Embryonic facial prominence (tissue), 1 donor: ENCODE results near the gene SSU72.

ENCODE experiments used
- DNase-seq: peaks from one replicate; pipeline ENCODE4 v3.0.0-alpha.2; 2016; ENCODE audit errors: extremely low spot score

Gene SSU72

GRCh38 chr1:1610796-1611195 is 36.1 kb upstream of the SSU72 start:
- DNase-seq = no peak

DNA sequence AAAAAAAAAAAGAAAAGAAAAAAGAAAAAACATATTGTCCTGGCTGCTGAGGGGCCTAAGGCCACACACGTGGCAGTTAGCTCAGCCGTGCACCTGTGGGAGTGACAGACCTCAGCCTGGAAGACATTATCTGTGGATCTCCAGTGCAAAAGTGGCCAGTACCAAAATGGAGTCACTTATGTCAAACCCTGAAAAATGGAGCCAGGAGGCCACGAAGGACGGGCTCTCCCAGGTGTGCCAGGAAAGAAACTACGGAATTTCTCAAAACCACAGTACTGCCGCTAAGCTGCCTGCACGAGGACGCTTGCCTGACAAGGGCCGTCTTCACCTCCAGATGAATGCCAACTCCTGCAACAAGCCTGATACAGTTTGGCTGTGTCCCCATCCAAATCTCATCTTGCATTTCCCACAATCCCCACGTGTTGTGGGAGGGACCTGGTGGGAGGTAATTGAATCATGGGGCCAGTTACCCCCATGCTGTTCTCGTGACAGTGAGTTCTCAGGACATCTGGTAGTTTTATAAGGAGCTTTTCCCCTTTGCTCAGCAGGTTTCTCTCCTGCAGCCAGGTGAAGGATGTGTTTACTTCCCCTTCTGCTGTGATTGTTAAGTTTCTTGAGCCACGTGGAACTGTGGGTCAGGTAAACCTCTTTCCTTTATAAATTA is 35.3 kb upstream of the SSU72 start:
- no peak for DNase-seq

DNA sequence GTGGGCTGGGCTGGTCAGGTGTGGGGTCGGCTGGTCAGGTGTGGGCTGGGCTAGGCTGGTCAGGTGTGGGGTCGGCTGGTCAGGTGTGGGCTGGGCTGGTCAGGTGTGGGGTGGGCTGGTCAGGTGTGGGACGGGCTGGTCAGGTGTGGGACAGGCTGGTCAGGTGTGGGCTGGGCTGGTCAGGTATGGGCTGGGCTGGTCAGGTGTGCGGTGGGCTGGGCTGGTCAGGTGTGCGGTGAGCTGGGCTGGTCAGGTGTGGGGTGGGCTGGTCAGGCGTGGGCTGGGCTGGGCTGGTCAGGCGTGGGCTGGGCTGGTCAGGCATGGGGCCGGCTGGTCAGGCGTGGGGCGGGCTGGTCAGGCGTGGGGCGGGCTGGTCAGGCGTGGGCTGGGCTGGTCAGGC is 31.6 kb upstream of the SSU72 start:
- DNase-seq = no peak

GRCh38 chr1:1605724-1606123 is 31.1 kb upstream of the SSU72 start:
- no peak for DNase-seq

GRCh38 chr1:1605034-1605591 is 30.4 kb upstream of the SSU72 start:
- DNase-seq = no peak

- DNase-seq = no peak
Measured at GRCh38 chr1:1604374-1605033, 29.8 kb upstream of the SSU72 start.

DNA sequence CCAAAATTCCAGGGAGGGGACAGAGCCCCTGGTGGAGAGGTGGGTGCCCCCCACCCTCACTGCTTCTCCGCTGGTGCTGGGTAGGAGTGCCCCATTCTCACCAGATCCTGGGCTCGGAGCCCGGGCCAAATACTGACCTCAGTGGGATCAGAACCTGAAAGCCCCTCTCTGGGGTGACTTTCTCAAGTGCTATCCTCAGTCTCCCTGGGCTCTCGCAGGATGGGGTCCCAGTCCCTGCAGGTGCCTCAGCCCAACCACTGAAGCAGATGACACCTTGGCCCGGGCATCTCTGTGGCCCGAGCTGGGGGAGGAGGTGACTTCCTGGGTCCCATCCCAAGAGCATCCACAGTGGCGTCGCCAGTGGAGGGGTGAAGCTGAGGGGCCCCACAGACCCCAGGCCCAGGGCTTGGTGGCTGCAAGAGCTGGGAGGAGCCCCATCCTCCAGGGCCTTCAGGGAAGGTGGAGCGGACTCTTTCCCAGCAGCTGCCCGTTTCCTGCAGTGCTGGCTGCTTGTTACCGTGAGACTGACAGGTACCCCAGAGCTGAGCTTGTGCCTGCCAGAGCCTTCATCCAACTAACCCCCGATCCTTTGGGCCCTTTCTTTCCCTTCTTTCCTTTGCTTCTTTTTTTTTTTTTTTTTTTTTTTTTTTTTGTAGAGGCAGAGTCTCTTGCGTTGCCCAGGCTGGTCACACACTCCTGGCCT is 29.2 kb upstream of the SSU72 start:
- no peak for DNase-seq

DNA sequence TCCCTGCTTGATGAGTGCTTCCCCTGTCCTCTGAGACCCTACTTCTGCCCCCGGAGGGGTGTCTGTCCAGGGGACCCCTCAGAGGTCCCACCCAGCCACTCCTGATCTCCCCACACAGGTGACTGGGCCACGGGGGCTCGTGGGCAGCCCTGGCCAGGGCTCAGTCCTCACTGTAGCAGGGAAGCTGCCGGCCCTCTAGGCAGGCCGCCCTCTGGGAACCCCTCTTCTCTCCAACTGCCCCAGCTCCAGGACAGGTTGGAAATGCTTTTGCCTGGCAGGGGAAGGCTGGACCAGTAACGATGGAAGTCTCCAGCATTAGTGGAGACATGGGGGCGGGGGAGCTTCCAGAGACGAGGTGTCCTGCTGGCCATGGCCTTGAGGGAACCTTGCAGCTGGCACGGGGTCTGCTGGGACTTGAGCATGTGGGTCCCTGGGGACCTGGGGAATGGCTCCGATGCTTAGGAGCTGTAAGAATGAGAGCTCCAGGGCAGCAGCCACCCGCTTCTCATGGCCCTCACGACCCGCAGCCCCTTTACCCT is 28.4 kb upstream of the SSU72 start:
- DNase-seq = no peak

GRCh38 chr1:1602304-1602967 is 27.8 kb upstream of the SSU72 start:
- no peak for DNase-seq

- DNase-seq = no peak
Measured at GRCh38 chr1:1601564-1602303, 27.1 kb upstream of the SSU72 start.

DNA sequence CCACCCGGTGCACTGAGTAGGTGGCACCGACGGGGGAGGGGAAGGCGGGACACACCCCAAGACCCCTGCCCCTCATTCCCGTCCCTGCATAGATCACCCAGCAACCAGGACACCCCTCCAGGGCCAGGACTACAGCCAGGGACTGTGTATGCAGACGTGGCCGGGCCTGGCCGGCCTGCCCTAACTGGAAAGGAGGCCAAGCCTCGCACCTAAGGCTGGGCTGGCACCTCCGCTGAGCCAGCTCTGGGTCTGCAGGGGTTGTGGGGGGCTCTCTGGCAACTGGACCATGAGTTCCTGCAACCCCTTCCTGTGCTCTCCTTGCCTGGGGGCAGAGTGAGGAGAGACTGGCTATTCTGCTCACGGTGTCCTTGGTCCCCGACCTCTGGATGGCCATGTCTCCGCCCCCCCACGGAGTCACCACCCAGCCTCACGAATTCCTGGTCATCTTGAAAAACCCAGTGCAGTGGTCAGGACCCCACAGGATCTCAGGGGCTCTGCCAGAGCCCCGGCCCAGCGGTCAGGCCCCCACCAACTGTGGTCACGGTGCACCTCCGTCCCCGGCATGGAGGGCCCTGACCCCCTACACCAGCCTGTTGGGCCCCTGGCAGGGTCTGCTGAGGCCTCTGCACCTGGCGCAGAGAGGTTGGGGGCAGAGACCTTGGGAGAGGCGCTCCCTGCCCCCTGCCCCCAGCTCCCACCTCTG is 26.3 kb upstream of the SSU72 start:
- DNase-seq = no peak

DNA sequence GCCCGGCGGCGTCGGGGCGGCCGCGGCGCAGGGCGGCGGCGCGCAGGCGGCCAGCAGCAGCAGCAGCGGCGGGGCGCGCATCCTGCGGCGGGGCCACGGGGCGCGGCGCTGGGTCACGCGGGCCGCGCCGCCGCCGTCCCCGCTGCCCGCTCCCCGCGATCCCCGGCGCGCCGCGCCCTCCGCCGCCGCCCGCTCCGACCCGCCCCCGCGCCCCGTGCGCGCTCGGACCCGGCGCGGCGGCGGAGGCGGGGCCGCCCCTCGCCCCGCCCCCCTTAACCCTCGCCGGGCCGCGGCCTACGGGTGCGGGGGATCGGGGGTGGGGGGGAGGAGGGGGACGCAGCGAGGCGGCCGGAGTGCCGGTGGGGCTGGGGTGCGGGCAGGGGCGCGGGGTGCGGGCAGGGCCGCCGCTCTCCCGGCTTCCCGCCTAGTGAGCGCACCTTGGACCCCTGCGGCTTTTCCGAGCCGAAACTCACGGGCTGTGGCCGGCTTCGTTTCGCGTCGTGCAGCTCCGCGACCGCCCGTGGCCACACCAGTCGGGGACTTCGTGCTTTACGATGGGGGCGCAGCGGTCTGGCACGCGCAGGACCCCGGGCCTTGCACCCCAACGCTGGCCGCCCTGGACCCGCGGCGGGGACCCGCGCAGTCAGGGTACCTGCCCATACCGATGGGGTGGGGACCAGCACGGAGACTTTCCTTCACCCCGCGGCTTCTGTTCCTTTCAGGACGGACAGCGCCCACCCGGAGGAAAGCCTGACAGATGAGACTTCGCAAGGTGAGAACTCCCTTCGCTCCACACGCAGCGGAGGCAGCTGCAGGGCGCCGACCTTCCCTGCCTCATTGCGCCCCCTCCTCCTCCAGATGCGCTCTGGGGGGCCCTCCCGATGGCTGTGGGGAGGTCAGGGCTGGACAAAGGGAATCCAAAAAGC is 25.5 kb upstream of the SSU72 start, which contains the start of gene FNDC10:
Gene FNDC10, minus strand, starts transcription at position 201 of the 926 bp plus-strand sequence. Its CDS starts 120 bp downstream, at position 81.
- no peak for DNase-seq

- no peak for DNase-seq
Measured at GRCh38 chr1:1599030-1599934, 24.6 kb upstream of the SSU72 start.

DNA sequence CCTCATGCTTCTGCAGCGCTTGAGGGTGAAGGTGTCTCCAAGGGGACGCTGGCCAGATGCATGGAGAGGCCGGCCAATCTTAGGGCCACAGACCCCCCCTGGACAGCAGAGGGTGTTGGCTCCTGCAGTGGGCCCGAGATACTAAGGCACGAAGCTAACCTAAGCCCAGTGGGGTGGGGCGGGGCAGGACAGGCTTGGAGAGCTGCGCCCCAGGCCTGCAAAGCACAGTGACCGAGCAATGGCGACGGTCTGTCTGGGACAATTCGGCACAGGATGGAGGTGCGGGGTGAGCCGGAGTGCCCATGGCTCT is 24.0 kb upstream of the SSU72 start:
- DNase-seq = no peak

DNA sequence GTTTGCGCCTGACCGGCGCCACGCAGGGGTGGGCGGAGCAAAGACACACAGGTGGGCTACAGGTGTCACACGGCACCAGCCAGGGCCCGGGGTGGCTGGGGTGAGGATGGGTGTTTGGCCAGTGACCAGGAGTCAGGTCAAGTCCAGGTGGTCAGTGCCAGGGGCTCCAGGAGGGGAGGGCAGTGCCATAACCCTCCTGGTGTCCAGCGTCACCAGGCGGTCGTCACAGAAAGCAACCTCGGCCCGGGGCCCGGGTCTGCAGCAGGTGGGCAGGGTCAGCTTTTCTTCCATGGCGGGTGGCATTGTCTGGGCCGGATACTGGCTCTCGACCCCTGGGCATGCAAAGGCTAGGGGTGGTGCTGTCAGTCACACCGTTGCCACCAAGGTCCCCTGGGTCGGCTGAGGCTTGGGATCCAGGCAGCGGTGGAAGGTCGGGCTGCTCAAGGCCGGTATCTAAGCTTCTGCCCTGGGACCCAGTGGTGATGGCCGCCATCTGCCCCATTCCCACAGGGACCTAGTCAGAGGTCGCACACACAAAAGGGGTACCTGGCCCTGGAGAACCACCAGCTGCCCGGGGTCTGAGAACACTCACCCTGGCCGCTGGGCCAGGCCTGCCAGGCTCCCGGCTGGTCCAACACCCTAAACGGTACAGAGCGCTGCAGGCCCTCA is 23.5 kb upstream of the SSU72 start:
- DNase-seq = no peak

GRCh38 chr1:1597275-1597930 is 22.7 kb upstream of the SSU72 start:
- DNase-seq = no peak

DNA sequence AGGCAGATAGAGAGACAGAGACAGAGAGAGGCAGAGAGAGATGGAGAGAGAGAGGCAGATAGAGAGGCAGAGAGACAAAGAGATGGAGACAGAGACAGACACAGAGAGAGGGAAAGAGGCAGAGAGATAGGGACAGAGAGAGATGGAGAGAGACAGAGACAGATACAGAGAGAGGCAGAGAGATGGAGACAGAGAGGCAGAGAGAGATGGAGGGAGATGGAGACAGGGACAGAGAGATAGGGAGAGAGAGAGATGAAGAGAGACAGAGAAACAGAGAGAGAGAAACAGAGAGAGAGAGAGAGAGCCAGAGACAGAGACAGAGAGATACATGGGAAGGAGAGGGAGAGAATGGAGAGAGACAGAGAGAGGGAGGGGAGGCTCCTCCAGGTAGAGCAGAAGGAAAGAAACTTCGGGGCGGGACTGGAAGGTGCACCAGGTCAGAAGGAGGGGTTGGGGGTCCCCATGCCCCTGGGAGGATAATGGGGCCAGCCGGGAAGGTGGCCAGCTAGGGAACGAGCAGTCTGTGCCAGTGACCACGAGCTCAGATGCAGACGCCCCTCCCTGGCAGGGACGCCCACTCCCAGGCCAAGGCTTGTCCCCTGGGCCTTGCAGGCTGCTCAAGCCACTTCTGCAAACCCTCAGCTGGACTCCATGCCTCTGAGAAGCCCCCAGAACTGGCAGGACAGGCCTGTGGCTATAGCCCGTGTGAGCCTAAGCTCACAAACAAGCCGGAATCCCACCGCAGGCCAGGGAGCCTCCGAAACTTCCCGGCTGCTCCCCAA is 22.0 kb upstream of the SSU72 start:
- no peak for DNase-seq
